Heart right ventricle (tissue), 16 donors: ENCODE measurements around the gene SUGCT. TPM values are rescaled to one million over a fixed set of nuclear protein-coding genes. Genes with fewer than 3 reads are reported as not detected.

Experiments used
- ATAC-seq, 8 donors: fragments of 200-7000 bp; cut with Tn5 transposase; one replicate each; pipeline ENCODE4 v1.9.1; 2020; ENCODE audit warnings: mild to moderate bottlenecking in 8 of 8, moderate library complexity in 8 of 8, moderate number of reproducible peaks in 1 of 8
- DNase-seq, 2 donors: peaks; one replicate each; pipeline ENCODE4 v3.0.0-alpha.2; 2020
- H3K27ac ChIP-seq, 10 donors: fragments of 200-600 bp; sonication (generic) in 2 of 10; one replicate each; pipeline versions ENCODE4 v1.5.0 to v1.8.0; 2020 to 2022; ENCODE audit warnings: mild to moderate bottlenecking in 3 of 10
- H3K27me3 ChIP-seq, 7 donors: fragments of 200-600 bp; one replicate each; pipeline ENCODE4 v1.8.0; 2021 to 2022; ENCODE audit warnings: mild to moderate bottlenecking in 2 of 7
- H3K36me3 ChIP-seq, 9 donors: fragments of 200-600 bp; sonication (generic) in 1 of 9; one replicate each; pipeline versions ENCODE4 v1.5.0 to v1.8.0; 2020 to 2022; ENCODE audit warnings: mild to moderate bottlenecking in 2 of 9
- H3K4me1 ChIP-seq, 9 donors: fragments of 200-600 bp; sonication (generic) in 1 of 9; one replicate each; pipeline versions ENCODE4 v1.5.0 to v1.8.0; 2020 to 2022; ENCODE audit warnings: mild to moderate bottlenecking in 4 of 9
- H3K4me3 ChIP-seq, 10 donors: fragments of 200-600 bp; sonication (generic) in 2 of 10; one replicate each; pipeline versions ENCODE4 v1.5.0 to v1.8.0; 2020 to 2022; ENCODE audit warnings: mild to moderate bottlenecking in 7 of 10, moderate library complexity in 2 of 10
- H3K9me3 ChIP-seq, 11 donors: fragments of 200-600 bp in 10 of 11; sonication (generic) in 2 of 11; one replicate each; pipeline versions ENCODE4 v1.5.0 to v1.8.0; 2013 to 2022; ENCODE audit warnings: mild to moderate bottlenecking in 2 of 11, control low read depth in 1 of 11, moderate library complexity in 1 of 11
- WGBS, 2 donors: extraction: QIAGEN DNeasy Blood & Tissue Kit; methylation state at CpG; one replicate each; pipeline ENCODE4 v1.1.7; 2013; ENCODE audit warnings: inconsistent platforms in 1 of 2; 5-methylcytosine and 5-hydroxymethylcytosine counted together
- intact Hi-C, 10 donors: fragments of 100-400 bp; cut with DNase I; formaldehyde crosslinking; loops; one replicate each; pipeline versions ENCODE4 v1.11.1 to v1.14.2; 2022
- polyA plus RNA-seq, 2 donors: library from polyadenylated mRNA; stranded (reverse); fragments of 200-250 nt; gene quantifications; one replicate each; pipeline ENCODE4 v1.2.3, GENCODE V29; 2013
- total RNA-seq, 10 donors: library from RNA; stranded (reverse); fragmentation: NEBNext Ultra II Directional in 3 of 10; extraction: Animal tissue kit (Norgen Biotek cat#: 25700) in 3 of 10; gene quantifications; one replicate each; pipeline versions ENCODE4 v1.2.1 to v1.2.4, GENCODE V29; 2021 to 2023
- TF ChIP-seq, protein P1 (sequence below), 9 donors: fragments of 200-600 bp; sonication (generic) in 2 of 9; IDR thresholded peaks; one replicate each; pipeline versions ENCODE4 v1.5.0 to v1.8.0; 2021 to 2022; ENCODE audit warnings: antibody characterized with exemption in 9 of 9, mild to moderate bottlenecking in 5 of 9, moderate library complexity in 1 of 9
- donor health status: Arrhythmogenic right ventricular cardiomyopathy.
- donor health status: ischemic (EF 13 %, LVEDD 7.1; RV severe dilation, severe dysfunction).
- donor health status: healthy with polysubstance abuse.
- donor health status: DM: no; HTN: yes; CAD: no.
- donor health status: DM: no; HTN: no; CAD: no.
- donor health status: ischemic (EF 25% LVEDD 6.9; RV normal size, moderate dysfunction).
- donor health status: ischemic (EF 25% LVEDD 5.7; RV mildly dilated, moderate dysfunction).
- donor health status: healthy.
- donor health status: DM: yes; HTN: yes; CAD: no.
- donor health status: Ischemic cardiomyopathy.
- donor health status: ischemic (EF 35%, LVEDD 5.7; RV mildly dilated, moderate dysfunction).
- donor health status: nonischemic (EF 11% LVEDD 7.7; RV severe dilation, severe dysfunction).
- donor health status: DM: yes; HTN: yes; CAD: no.
- donor health status: PGD.
- donor health status: ischemic (EF 29% LVEDD 5.4; RV normal size, mild dysfunction).
- donor health status: nonischemic (EF 23%, LVEDD 6.1; RV moderate dilation, normal function).

Gene SUGCT
- total and polyA plus RNA-seq, 12 donors, result 1.2 to 8.1 (median 6.1) TPM

DNA sequence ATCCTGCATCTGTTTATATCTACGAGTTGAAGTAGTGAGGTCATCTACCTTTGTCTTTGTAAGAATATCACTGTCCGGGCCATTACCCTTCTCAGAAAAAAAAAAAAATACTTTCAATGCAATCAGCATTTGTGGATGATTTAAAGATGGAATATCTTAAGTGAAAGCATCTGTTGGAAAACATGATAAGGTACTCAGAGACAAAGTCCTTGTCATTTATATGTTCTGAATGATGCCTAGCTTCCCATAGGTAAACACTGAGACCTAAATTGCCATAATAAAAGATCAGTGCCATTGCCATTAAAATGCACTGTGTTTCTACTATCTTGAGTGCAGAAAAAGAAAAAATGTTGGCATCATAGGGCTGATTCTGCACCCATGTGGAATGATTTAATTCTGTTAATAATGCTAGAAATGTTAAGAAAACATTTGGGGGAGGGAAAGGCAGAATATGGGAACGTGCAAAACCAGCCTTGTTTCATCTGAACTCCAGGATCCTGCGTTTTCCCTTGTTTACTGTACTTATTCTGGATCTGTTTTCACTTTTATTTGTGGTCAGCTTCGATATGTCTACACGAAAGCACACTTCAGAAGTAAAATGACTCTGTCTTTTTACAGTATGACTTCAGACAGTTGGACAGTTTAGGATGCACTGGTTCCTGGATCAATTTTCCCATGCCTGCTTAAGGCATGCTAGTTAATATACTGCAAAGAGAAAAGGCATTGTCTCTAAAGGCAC lies 669.8 kb downstream of the SUGCT start:
- H3K9me3 ChIP-seq, result no peaks in the 10 kb centered on the region
- H3K4me1 ChIP-seq, result peaks cover 0 to 16% (median 0%) of the 10 kb centered on the region in 9 donors
- H3K27me3 ChIP-seq, result no peaks in the 10 kb centered on the region
- TF ChIP-seq, protein P1, sequence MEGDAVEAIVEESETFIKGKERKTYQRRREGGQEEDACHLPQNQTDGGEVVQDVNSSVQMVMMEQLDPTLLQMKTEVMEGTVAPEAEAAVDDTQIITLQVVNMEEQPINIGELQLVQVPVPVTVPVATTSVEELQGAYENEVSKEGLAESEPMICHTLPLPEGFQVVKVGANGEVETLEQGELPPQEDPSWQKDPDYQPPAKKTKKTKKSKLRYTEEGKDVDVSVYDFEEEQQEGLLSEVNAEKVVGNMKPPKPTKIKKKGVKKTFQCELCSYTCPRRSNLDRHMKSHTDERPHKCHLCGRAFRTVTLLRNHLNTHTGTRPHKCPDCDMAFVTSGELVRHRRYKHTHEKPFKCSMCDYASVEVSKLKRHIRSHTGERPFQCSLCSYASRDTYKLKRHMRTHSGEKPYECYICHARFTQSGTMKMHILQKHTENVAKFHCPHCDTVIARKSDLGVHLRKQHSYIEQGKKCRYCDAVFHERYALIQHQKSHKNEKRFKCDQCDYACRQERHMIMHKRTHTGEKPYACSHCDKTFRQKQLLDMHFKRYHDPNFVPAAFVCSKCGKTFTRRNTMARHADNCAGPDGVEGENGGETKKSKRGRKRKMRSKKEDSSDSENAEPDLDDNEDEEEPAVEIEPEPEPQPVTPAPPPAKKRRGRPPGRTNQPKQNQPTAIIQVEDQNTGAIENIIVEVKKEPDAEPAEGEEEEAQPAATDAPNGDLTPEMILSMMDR (IDR thresholded peaks at IDR 0.05), result no peak
- DNase-seq (no peak), ATAC-seq (no peak)
- intact Hi-C loops, result no loop called here
- 73 to 77% methylated on average over 6 of the region's 6 CpGs for WGBS, 2 donors
- H3K4me3 ChIP-seq, result no peak overlapping the region
- no peak overlapping the region for H3K27ac ChIP-seq
- H3K36me3 ChIP-seq, result no peaks in the 10 kb centered on the region

DNA sequence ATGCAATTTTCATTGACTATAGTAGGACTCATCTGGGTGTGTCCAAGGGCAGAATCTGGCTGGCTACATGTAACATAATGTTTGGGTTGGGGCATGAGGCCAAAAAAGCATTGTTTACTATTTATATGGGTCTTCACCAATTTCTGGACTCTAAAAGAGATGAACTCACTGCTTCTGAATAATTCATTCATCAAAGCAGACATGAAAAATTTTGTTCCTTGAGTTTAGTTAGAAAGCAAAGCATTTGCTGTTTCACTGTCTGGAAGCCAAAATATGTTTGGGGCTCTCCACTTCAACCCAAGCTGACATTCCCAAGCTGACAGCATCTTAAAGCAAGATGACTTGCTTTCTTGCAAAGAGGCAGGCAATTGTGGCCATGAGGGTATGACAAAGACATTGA lies 670.6 kb downstream of the SUGCT start:
- TF ChIP-seq, protein P1 (IDR thresholded peaks at IDR 0.05), result no peak
- H3K4me3 ChIP-seq, result no peak overlapping the region
- no peaks in the 10 kb centered on the region for H3K9me3 ChIP-seq
- H3K4me1 ChIP-seq, result peaks cover 0 to 10% (median 0%) of the 10 kb centered on the region in 9 donors
- intact Hi-C loops, result no loop called here
- no peaks in the 10 kb centered on the region for H3K27me3 ChIP-seq
- DNase-seq (no peak), ATAC-seq (no peak)
- H3K36me3 ChIP-seq, result no peaks in the 10 kb centered on the region
- H3K27ac ChIP-seq, result no peak overlapping the region

DNA sequence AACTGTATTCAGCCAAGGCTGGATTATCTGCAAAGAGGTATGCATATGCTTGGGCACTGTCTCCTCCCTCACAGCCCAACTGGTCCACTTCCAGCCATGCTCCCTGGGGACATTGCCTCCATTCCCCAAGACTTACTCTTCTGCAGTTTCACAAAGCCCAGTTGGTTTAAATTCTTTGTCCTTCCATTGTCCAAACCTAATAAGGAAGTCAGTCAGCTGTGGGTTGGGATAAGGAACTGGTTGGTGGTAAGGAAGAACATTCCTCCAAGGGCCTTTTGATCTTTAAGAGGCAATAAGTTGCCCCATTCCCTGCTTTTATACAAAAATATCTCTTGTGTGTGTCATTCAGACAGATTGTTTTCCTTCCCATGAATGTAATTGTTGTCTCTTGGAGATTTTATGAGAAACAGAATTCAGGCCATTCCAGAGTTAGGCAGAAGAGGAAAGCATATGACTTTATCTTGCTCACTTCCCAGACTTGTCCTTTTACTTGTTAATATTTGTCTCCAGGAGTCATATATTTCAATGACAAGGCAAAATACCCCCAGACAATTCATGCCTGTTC lies 673.7 kb downstream of the SUGCT start:
- TF ChIP-seq, protein P1 (IDR thresholded peaks at IDR 0.05), result no peak
- Histone ChIP-seq H3K27me3 (no peaks in the 10 kb centered on the region), H3K36me3 (no peaks in the 10 kb centered on the region), H3K4me3 (no peak overlapping the region), H3K4me1 (no peaks in the 10 kb centered on the region), H3K27ac (no peak overlapping the region), H3K9me3 (peaks cover 0 to 22% (median 10%) of the 10 kb centered on the region in 11 donors)
- intact Hi-C loops, result no loop called here
- DNase-seq, result no peak
- ATAC-seq, result no peak

GRCh38 chr7:40810274-40810673 lies 675.5 kb downstream of the SUGCT start:
- intact Hi-C loops, result no loop called here
- H3K36me3 ChIP-seq, result no peaks in the 10 kb centered on the region
- no peaks in the 10 kb centered on the region for H3K27me3 ChIP-seq
- TF ChIP-seq, protein P1 (IDR thresholded peaks at IDR 0.05), result no peak
- DNase-seq, result no peak
- H3K27ac ChIP-seq, result no peak overlapping the region
- H3K4me1 ChIP-seq, result no peaks in the 10 kb centered on the region
- H3K4me3 ChIP-seq, result no peak overlapping the region
- 97 to 98% methylated on average over 1 of the region's 1 CpG for WGBS, 2 donors
- H3K9me3 ChIP-seq, result peaks cover 0 to 22% (median 10%) of the 10 kb centered on the region in 11 donors
- ATAC-seq, result no peak
